ENCODE results near the gene PLEKHB2.
"Not testable (repeated sequence)": the region's sequence is repeated elsewhere in the genome, so short reads cannot be mapped to it uniquely, and the experiment has no call there.

PLEKHB2 gene

GRCh38 chr2:131146749-131147148 is 41.6 kb downstream of the PLEKHB2 start:
- no peak for DNase-seq

- DNase-seq = no peak
These were observed 43.3 kb downstream of the PLEKHB2 start for GRCh38 chr2:131148426-131148825.

GRCh38 chr2:131150109-131150508 is 45.0 kb downstream of the PLEKHB2 start:
- not testable (repeated sequence) for DNase-seq

- DNase-seq = no peak
These were observed 46.3 kb downstream of the PLEKHB2 start for GRCh38 chr2:131151398-131151797.

- no peak for DNase-seq
These were observed 46.9 kb downstream of the PLEKHB2 start for GRCh38 chr2:131152074-131152473.

GRCh38 chr2:131153529-131153928 is 48.4 kb downstream of the PLEKHB2 start:
- no peak for DNase-seq

DNA sequence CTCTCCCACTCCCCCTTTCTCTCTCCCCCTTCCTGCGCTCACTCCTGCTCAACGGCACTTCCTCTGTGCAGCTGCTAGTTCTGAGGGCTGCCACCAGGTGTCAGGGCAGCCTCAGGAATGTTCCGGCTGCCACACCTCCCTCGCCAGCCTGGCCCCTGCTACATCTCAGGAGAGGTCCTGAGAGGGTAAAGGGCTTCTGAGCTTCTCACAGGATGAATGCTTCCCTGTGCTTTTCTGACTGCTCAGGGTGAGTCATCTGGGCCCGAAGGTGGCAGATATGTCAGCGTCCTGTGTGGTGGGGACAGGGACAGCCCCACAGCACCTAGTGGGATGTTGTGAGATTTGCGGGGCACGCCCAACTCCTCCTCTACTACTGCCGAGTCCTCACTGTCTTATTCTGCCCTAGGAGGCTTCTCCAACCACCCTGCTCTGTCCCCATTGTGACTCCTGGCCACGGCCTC is 49.0 kb downstream of the PLEKHB2 start:
- peak; percentile 40 for DNase-seq

GRCh38 chr2:131154647-131155046 is 49.5 kb downstream of the PLEKHB2 start:
- DNase-seq = no peak

GRCh38 chr2:131155208-131155855 is 50.2 kb downstream of the PLEKHB2 start:
- DNase-seq = no peak

DNA sequence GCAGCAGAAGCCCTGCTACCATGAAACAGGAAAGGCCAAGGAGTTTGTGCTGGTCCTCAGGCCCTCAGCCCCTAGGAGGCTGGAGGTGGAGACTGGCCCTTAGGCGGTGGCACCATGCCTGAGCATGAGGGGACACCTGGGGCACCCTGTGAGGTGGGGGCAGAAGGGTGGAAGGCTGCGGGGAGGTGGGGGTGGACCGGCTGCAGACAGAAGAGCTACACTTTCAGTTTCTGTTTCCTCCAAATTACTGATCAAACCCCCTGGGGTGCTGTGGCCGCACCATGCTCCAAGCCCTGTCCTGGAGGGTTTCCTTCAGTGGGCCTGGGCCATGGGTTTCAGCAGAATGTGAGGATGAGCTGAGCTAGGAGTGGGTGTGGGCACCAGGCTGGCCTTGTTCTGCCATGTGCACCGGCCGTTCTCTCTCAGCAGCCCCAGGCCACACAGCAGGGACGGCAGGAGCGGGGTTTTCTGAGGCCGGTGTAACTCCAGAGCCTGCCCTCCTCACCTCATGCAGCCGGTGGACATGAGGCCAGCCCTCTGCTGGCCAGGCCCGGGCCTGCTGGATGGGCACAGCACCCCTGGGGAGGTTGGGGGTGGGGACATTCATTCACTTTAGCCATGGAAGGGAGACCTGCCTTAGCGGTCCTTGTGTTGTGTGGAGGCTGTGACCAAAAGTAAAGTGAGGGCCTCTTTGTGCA is 51.5 kb downstream of the PLEKHB2 start:
- no peak for DNase-seq

- not testable (repeated sequence) for DNase-seq
These were observed 60.4 kb downstream of the PLEKHB2 start for GRCh38 chr2:131165562-131165961.

GRCh38 chr2:131168538-131168937 is 63.4 kb downstream of the PLEKHB2 start:
- no peak for DNase-seq

DNA sequence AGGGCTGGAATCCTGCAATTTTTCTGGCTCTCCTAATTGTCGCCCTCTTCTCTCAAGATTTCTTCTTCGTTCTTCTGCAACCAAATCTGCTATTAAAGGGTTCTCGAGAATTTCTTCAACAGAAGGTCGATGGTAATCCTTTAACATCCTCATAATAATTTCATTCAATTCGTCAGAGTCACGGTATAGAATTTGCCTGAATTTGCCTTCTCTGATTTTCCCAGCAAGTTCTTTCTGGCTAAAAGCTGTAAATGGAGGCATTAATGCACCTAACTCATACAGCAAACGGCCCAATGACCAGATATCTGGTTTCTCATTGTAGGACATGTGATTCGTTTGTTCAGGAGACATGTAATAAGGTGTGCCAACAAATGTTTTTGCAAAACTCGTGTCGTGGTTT is 72.9 kb downstream of the PLEKHB2 start:
- not testable (repeated sequence) for DNase-seq

DNA sequence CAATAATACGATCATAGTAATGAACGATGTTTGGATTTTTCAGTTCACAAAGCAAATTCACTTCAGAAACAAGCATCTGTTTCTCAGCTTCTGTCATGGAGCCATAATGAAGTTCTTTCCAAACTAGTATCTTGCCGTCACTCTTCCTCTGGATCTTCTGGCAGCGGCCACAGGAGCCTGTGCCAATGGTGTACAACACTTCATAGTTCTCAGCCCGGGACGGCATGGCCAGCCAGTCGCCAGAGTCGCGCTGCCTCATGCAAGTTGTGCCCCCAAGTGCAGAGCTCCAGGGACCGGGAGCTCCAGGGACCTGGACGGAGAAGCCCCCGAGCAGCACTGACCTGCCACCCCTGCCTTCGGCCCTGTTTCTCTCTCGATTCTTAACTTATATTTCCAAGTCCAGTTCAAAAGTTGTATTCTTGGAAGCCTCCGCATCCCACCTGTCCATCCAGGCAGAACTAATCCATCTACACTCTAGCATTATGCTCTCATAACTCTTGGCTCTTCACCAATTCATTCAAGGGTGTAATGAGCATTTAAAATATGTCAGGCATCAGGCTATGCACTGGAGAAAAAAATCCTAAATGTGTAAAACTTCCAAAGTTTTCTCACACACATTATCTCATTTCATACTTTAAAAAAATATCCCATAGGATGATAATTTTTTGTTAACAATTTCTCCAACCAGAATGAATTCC is 73.7 kb downstream of the PLEKHB2 start:
- DNase-seq = not testable (repeated sequence)

- not testable (repeated sequence) for DNase-seq
These were observed 76.3 kb downstream of the PLEKHB2 start for GRCh38 chr2:131181451-131181850.

DNA sequence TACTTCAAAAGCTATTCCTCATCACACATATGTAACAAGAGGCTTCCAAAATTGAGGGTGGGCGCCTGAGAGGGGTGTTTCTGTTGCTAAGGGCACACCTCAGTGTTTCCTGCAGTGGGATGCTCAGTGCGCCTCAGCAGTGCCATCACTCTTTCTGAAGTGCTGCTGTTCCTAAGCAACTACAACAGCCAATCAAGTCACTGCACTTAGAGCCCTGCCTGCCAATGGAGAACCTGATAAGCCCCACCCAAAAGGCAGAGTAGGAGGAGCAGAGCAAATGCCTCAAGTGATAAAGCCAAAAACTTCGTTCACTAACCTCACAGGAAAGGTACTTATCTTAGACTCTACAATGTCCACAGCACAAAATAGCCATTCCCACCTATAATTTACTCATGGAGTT is 88.3 kb downstream of the PLEKHB2 start:
- not testable (repeated sequence) for DNase-seq

GRCh38 chr2:131196186-131196585 is 91.0 kb downstream of the PLEKHB2 start:
- DNase-seq = not testable (repeated sequence)
